ENCODE data around the gene TMEM120A. TPM values are rescaled to one million over a fixed set of nuclear protein-coding genes. Genes with fewer than 3 reads are reported as not detected.

The TMEM120A gene
- total and polyA plus RNA-seq, 2 experiments from 2014 or later = 12.7 to 22.3 TPM

DNA sequence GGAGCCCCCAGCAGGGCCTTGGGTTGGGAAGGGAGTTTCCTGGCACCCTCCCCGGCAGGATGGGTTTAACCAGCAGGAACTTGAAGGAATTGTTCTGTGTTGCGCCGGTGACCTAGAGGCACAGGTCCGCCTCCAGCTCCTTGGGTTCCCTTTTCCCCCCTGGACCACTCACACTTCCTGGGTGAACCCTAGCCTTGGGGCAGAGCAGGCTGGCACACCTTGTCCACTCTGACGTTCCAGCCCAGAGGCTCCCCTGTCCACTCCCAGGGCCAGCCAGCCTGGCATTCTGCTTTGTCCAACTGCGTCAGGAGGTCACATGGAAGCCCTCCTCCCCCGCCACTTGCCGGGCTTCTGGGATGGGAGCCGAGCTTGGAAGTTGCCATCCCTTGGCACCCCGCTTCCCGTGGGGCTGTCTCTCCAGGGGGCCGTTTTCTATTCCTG lies 25.8 kb downstream of the TMEM120A start:
- ATAC-seq (no peak), DNase-seq (ENCODE audit: low spot score) (no peak)
- Histone ChIP-seq H3K4me2 (no peak overlapping the region), H4K20me1 (replicated peaks; ENCODE audit: insufficient read depth) (no peaks in the 10 kb centered on the region; the same call in 1 of the 2 replicates), H3K4me3 (no peak overlapping the region), H3K27me3 (ENCODE audit: insufficient read depth) (no peaks in the 10 kb centered on the region), H3K4me1 (ENCODE audit: insufficient read depth) (no peaks in the 10 kb centered on the region), H3K36me3 (ENCODE audit: insufficient read depth) (0 out of 2 replicates have a peak, but pooled peaks cover 3% of the 10 kb centered on the region), H3F3A (replicated peaks; ENCODE audit: low read depth) (no peaks in the 10 kb centered on the region), H3K9me2 (ENCODE audit: insufficient read depth) (no peaks in the 10 kb centered on the region), H2AFZ (no peak overlapping the region), H3K79me2 (replicated peaks; ENCODE audit: insufficient read depth) (0 out of 2 replicates have a peak, but pooled peaks cover 2% of the 10 kb centered on the region), H3K27ac (ENCODE audit: low read depth) (0 out of 2 replicates have a peak overlapping the region, but pooled peaks have one; percentile 32)
- H3K4me1 Mint-ChIP-seq = peaks cover 6% of the 10 kb centered on the region
- TF ChIP-seq, protein P1, sequence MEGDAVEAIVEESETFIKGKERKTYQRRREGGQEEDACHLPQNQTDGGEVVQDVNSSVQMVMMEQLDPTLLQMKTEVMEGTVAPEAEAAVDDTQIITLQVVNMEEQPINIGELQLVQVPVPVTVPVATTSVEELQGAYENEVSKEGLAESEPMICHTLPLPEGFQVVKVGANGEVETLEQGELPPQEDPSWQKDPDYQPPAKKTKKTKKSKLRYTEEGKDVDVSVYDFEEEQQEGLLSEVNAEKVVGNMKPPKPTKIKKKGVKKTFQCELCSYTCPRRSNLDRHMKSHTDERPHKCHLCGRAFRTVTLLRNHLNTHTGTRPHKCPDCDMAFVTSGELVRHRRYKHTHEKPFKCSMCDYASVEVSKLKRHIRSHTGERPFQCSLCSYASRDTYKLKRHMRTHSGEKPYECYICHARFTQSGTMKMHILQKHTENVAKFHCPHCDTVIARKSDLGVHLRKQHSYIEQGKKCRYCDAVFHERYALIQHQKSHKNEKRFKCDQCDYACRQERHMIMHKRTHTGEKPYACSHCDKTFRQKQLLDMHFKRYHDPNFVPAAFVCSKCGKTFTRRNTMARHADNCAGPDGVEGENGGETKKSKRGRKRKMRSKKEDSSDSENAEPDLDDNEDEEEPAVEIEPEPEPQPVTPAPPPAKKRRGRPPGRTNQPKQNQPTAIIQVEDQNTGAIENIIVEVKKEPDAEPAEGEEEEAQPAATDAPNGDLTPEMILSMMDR (conservative IDR thresholded peaks at IDR 0.05; ENCODE audit: low read depth in 2 of 2) = no peak
- TF ChIP-seq, protein P2, sequence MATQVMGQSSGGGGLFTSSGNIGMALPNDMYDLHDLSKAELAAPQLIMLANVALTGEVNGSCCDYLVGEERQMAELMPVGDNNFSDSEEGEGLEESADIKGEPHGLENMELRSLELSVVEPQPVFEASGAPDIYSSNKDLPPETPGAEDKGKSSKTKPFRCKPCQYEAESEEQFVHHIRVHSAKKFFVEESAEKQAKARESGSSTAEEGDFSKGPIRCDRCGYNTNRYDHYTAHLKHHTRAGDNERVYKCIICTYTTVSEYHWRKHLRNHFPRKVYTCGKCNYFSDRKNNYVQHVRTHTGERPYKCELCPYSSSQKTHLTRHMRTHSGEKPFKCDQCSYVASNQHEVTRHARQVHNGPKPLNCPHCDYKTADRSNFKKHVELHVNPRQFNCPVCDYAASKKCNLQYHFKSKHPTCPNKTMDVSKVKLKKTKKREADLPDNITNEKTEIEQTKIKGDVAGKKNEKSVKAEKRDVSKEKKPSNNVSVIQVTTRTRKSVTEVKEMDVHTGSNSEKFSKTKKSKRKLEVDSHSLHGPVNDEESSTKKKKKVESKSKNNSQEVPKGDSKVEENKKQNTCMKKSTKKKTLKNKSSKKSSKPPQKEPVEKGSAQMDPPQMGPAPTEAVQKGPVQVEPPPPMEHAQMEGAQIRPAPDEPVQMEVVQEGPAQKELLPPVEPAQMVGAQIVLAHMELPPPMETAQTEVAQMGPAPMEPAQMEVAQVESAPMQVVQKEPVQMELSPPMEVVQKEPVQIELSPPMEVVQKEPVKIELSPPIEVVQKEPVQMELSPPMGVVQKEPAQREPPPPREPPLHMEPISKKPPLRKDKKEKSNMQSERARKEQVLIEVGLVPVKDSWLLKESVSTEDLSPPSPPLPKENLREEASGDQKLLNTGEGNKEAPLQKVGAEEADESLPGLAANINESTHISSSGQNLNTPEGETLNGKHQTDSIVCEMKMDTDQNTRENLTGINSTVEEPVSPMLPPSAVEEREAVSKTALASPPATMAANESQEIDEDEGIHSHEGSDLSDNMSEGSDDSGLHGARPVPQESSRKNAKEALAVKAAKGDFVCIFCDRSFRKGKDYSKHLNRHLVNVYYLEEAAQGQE (IDR thresholded peaks at IDR 0.05; ENCODE audit: unreplicated experiment) = no peak
- TF ChIP-seq EZH2phosphoT487 (IDR thresholded peaks at IDR 0.05; ENCODE audit: unreplicated experiment) (no peak), ZNF331 (CRISPR knock-in tag; IDR thresholded peaks at IDR 0.05; ENCODE audit: low read depth) (no peak)
- TF ChIP-seq, protein P3, sequence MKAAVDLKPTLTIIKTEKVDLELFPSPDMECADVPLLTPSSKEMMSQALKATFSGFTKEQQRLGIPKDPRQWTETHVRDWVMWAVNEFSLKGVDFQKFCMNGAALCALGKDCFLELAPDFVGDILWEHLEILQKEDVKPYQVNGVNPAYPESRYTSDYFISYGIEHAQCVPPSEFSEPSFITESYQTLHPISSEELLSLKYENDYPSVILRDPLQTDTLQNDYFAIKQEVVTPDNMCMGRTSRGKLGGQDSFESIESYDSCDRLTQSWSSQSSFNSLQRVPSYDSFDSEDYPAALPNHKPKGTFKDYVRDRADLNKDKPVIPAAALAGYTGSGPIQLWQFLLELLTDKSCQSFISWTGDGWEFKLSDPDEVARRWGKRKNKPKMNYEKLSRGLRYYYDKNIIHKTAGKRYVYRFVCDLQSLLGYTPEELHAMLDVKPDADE (IDR thresholded peaks at IDR 0.05) = no peak
- peaks cover 14% of the 10 kb centered on the region for H3K36me3 Mint-ChIP-seq (ENCODE audit: low read depth)
- no peaks in the 10 kb centered on the region for H3K9me3 Mint-ChIP-seq
- H3K27ac Mint-ChIP-seq = no peak overlapping the region
- H3K4me3 Mint-ChIP-seq = no peak overlapping the region
- peaks cover 8% of the 10 kb centered on the region for H3K27me3 Mint-ChIP-seq (ENCODE audit: insufficient read depth, low read depth, poor library complexity)

DNA sequence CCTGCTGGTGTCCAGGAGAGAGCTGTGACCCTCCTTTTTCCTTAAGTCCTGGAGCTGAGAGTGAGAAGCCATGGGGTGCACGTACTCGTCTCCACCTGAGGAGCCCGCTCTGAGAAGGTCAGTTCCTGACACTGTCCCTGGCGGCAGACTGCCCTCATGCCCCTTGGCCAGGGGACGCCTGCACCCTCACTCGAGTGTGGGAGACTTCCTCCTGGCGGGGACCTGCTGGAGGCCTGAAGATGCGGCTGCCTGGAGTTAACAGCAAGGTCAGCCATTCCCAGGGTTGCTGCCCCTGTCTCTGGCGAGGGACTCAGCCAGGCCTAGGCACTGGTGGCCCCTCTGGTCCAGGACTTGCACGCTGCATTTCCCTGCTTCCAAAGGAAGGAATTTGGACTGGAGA lies 26.4 kb downstream of the TMEM120A start:
- ATAC-seq = no peak
- H3K4me1 Mint-ChIP-seq = peaks cover 6% of the 10 kb centered on the region
- TF ChIP-seq, protein P3 (IDR thresholded peaks at IDR 0.05) = no peak
- TF ChIP-seq ZNF331 (CRISPR knock-in tag; IDR thresholded peaks at IDR 0.05; ENCODE audit: low read depth) (no peak), STAT1 (IDR thresholded peaks at IDR 0.05; ENCODE audit: unreplicated experiment) (no peak), JUNB (IDR thresholded peaks at IDR 0.05; ENCODE audit: unreplicated experiment) (no peak), EZH2phosphoT487 (IDR thresholded peaks at IDR 0.05; ENCODE audit: unreplicated experiment) (no peak), POLR2AphosphoS5 (IDR thresholded peaks at IDR 0.05; ENCODE audit: low read depth) (no peak), CREB1 (CRISPR knock-in tag; IDR thresholded peaks at IDR 0.05; ENCODE audit: low read depth) (no peak), ZNF114 (CRISPR knock-in tag; IDR thresholded peaks at IDR 0.05) (no peak), NANOG (IDR thresholded peaks at IDR 0.05; ENCODE audit: borderline replicate concordance) (no peak)
- TF ChIP-seq, protein P2 (IDR thresholded peaks at IDR 0.05; ENCODE audit: unreplicated experiment) = no peak

More for the DNA sequence above, 26.4 kb downstream of the TMEM120A start:
- Histone ChIP-seq H3K4me2 (no peak overlapping the region), H3K36me3 (ENCODE audit: insufficient read depth) (0 out of 2 replicates have a peak, but pooled peaks cover 3% of the 10 kb centered on the region), H3K4me1 (ENCODE audit: insufficient read depth) (no peaks in the 10 kb centered on the region), H3F3A (replicated peaks; ENCODE audit: low read depth) (no peaks in the 10 kb centered on the region), H3K9me2 (ENCODE audit: insufficient read depth) (no peaks in the 10 kb centered on the region), H3K4me3 (no peak overlapping the region), H3K27ac (ENCODE audit: low read depth) (0 out of 2 replicates have a peak overlapping the region, but pooled peaks have one; percentile 32), H4K20me1 (replicated peaks; ENCODE audit: insufficient read depth) (no peaks in the 10 kb centered on the region; the same call in 1 of the 2 replicates), H2AFZ (no peak overlapping the region), H3K79me2 (replicated peaks; ENCODE audit: insufficient read depth) (0 out of 2 replicates have a peak, but pooled peaks cover 2% of the 10 kb centered on the region), H3K27me3 (ENCODE audit: insufficient read depth) (no peaks in the 10 kb centered on the region)
- Mint-ChIP-seq H3K36me3 (ENCODE audit: low read depth) (peaks cover 13% of the 10 kb centered on the region), H3K9me3 (no peaks in the 10 kb centered on the region), H3K4me3 (no peak overlapping the region), H3K27ac (no peak overlapping the region), H3K27me3 (ENCODE audit: insufficient read depth, low read depth, poor library complexity) (peaks cover 8% of the 10 kb centered on the region)
- DNase-seq (ENCODE audit: low spot score) = no peak

All from GM23338 (cell line).